ENCODE results near the gene FLII. TPM values are rescaled to one million over a fixed set of nuclear protein-coding genes. Genes with fewer than 3 reads are reported as not detected.

The FLII gene
- total RNA-seq, 1 experiment from 2014 or later = 169 TPM

DNA sequence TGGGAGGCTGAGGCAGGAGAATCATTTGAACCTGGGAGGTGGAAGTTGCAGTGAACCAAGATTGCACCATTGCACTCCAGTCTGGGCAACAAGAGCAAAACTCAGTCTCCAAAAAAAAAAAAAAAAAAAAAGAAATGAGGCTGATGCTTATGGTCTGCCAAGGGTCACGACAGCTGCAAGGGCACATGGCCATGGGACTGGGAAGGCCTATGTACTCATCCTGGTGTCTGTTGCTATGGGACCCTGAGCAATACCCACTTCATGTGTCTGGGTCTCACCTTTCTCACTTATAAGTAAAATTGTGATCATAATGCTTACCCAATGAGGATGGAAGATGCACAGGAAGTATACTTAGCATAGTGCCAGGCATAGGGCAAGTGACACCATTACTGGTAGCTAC is 18.5 kb upstream of the FLII start:
- intact Hi-C loops (cut with micrococcal nuclease; ENCODE audit: unreplicated experiment) = no loop called here
- no peaks in the 10 kb centered on the region for H3K9me3 ChIP-seq (ENCODE audit: low read depth, low read length, poor library complexity, severe bottlenecking)
- H3K4me1 ChIP-seq (ENCODE audit: insufficient read depth, low read length, poor library complexity, severe bottlenecking) = no peaks in the 10 kb centered on the region
- no peaks in the 10 kb centered on the region for H3K27me3 ChIP-seq (replicated peaks; ENCODE audit: insufficient read depth, low read depth, low read length, poor library complexity)
- no peak for DNase-seq (ENCODE audit: low spot score)
- H3K36me3 ChIP-seq (ENCODE audit: insufficient read depth, low read length, poor library complexity, severe bottlenecking) = peaks cover 62% of the 10 kb centered on the region
- ChIA-PET CTCF (no interaction called here), POLR2A (ENCODE audit: low non-redundant PET) (no interaction called here)
- H3K4me3 ChIP-seq (ENCODE audit: low read depth, low read length, poor library complexity, severe bottlenecking) = no peak overlapping the region
- H3K27ac ChIP-seq (ENCODE audit: low read depth, low read length, poor library complexity, severe bottlenecking) = no peak overlapping the region
- no TSS peak for BruUV-seq (replicated peaks)
- TF ChIP-seq EZH2 (IDR thresholded peaks at IDR 0.05; ENCODE audit: borderline replicate concordance, low read depth, low read length, poor library complexity, severe bottlenecking) = no peak
- TF ChIP-seq, protein P1, sequence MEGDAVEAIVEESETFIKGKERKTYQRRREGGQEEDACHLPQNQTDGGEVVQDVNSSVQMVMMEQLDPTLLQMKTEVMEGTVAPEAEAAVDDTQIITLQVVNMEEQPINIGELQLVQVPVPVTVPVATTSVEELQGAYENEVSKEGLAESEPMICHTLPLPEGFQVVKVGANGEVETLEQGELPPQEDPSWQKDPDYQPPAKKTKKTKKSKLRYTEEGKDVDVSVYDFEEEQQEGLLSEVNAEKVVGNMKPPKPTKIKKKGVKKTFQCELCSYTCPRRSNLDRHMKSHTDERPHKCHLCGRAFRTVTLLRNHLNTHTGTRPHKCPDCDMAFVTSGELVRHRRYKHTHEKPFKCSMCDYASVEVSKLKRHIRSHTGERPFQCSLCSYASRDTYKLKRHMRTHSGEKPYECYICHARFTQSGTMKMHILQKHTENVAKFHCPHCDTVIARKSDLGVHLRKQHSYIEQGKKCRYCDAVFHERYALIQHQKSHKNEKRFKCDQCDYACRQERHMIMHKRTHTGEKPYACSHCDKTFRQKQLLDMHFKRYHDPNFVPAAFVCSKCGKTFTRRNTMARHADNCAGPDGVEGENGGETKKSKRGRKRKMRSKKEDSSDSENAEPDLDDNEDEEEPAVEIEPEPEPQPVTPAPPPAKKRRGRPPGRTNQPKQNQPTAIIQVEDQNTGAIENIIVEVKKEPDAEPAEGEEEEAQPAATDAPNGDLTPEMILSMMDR (conservative IDR thresholded peaks at IDR 0.05; ENCODE audit: low read depth, low read length) = no peak

DNA sequence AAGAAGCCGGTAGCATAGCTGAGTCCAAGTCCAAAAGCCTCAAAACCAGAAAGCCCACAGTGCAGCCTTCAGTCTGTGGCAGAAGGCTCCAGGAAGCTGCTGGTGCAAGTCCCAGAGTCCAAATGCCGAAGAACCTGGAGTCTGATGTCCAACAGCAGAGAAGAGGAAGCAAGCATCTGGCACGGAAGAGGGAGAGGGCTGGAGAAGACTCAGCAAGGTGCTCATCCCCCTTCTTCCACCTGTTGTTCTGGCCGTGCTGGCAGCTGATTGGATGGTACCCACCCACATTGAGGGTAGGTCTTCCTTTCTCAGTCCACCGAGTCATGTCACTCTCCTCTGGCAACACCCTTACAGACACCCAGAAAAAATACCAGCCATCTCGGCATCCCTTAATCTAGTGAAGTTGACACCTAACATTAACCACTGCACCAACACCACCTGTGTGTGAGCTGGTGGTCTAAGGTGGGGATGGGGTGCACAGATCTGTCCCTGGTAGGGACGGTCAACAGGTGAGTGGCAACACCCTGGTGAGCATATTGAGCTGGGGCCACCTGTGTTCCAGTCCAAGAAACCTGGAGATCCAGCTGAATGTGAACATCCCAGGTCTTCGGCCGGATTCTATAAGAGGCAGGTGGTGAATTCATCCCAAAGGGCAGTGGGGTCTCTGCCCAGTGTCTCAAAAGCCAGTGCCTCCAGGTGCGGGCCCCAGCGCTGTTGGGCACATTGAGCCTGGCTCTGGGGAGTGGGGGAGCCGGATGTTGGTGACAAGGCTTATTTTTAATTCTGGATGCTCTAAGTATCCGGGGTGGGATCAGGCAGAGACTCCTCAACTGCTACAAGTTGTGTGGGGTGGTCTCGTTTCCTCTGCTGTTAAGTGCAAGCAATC is 11.8 kb upstream of the FLII start:
- no peaks in the 10 kb centered on the region for H3K4me1 ChIP-seq (ENCODE audit: insufficient read depth, low read length, poor library complexity, severe bottlenecking)
- H3K27ac ChIP-seq (ENCODE audit: low read depth, low read length, poor library complexity, severe bottlenecking) = no peak overlapping the region
- ChIA-PET CTCF (interaction anchor here (0.5 kb wide), 1 partner anchor 77 kb away, joined by 3 read pairs; no protein-coding TSS in a partner anchor), POLR2A (ENCODE audit: low non-redundant PET) (no interaction called here)
- no peak for DNase-seq (ENCODE audit: low spot score)
- peaks cover 11% of the 10 kb centered on the region for H3K36me3 ChIP-seq (ENCODE audit: insufficient read depth, low read length, poor library complexity, severe bottlenecking)
- no peak for TF ChIP-seq EZH2 (IDR thresholded peaks at IDR 0.05; ENCODE audit: borderline replicate concordance, low read depth, low read length, poor library complexity, severe bottlenecking)
- TF ChIP-seq, protein P1 (conservative IDR thresholded peaks at IDR 0.05; ENCODE audit: low read depth, low read length) = no peak
- no TSS peak for BruUV-seq (replicated peaks)
- H3K9me3 ChIP-seq (ENCODE audit: low read depth, low read length, poor library complexity, severe bottlenecking) = no peaks in the 10 kb centered on the region
- intact Hi-C loops (cut with micrococcal nuclease; ENCODE audit: unreplicated experiment) = no loop called here
- H3K27me3 ChIP-seq (replicated peaks; ENCODE audit: insufficient read depth, low read depth, low read length, poor library complexity) = no peaks in the 10 kb centered on the region
- no peak overlapping the region for H3K4me3 ChIP-seq (ENCODE audit: low read depth, low read length, poor library complexity, severe bottlenecking)

DNA sequence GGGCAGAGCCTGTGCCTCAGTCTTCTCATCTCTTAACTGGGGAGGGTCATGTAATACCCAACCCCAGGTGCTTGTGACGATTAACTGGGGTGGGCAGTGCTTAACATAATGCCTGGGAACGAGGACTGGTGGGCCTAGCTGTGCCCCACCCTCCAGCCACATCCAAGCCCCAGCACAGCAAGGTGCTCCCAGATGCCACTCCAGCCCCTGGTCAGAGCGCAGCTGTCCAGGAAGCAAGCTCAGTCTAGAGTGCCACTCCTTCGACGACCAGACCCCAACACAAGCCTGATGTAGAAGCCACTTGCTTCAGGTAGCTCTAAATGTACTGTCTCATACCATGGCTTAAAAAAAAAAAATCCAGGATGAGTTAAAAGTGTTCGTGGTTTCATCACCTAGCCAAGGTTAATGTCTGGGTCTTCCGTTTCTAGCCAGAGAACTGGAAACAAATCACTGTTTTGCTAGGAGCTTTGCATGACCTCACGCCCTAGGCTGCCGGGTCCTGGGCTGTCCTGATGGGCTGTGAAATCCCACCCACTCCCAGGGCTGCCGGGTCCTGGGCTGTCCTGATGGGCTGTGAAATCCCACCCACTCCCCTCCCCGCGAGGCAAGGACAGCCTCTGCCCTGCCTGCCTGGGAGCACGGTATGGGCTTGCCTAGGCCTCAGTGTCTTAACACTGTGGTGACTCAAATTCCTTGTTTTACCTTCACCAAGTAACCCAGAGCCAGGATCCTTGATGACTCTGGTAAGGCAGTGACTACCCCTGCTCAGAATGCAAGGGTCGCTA is 9.6 kb upstream of the FLII start:
- TF ChIP-seq EZH2 (IDR thresholded peaks at IDR 0.05; ENCODE audit: borderline replicate concordance, low read depth, low read length, poor library complexity, severe bottlenecking) = no peak
- TF ChIP-seq, protein P1 (conservative IDR thresholded peaks at IDR 0.05; ENCODE audit: low read depth, low read length) = no peak
- intact Hi-C loops (cut with micrococcal nuclease; ENCODE audit: unreplicated experiment) = no loop called here
- H3K9me3 ChIP-seq (ENCODE audit: low read depth, low read length, poor library complexity, severe bottlenecking) = no peaks in the 10 kb centered on the region
- ChIA-PET CTCF (no interaction called here), POLR2A (ENCODE audit: low non-redundant PET) (no interaction called here)
- BruUV-seq (replicated peaks) = no TSS peak
- H3K4me3 ChIP-seq (ENCODE audit: low read depth, low read length, poor library complexity, severe bottlenecking) = no peak overlapping the region
- no peak for DNase-seq (ENCODE audit: low spot score)
- H3K4me1 ChIP-seq (ENCODE audit: insufficient read depth, low read length, poor library complexity, severe bottlenecking) = no peaks in the 10 kb centered on the region
- peak overlapping the region; percentile 39 for H3K27ac ChIP-seq (ENCODE audit: low read depth, low read length, poor library complexity, severe bottlenecking)
- peaks cover 17% of the 10 kb centered on the region for H3K36me3 ChIP-seq (ENCODE audit: insufficient read depth, low read length, poor library complexity, severe bottlenecking)
- no peaks in the 10 kb centered on the region for H3K27me3 ChIP-seq (replicated peaks; ENCODE audit: insufficient read depth, low read depth, low read length, poor library complexity)

All from A673 (cell line).